HUES6 (cell line): Measurements from ENCODE around the gene FBXW8.

ENCODE experiments used
- H3K27ac ChIP-seq: 2 replicates; pipeline ENCODE4 v1.7.0; 2013; ENCODE audit warnings: low read depth, mild to moderate bottlenecking, low read length, inconsistent platforms
- H3K27me3 ChIP-seq: 2 replicates; pipeline ENCODE4 v1.6.1; 2013; ENCODE audit warnings: low read length; ENCODE audit not compliant: control insufficient read depth, insufficient read depth
- H3K36me3 ChIP-seq: 2 replicates; pipeline ENCODE4 v1.6.1; 2013; ENCODE audit warnings: low read length; ENCODE audit not compliant: control insufficient read depth, insufficient read depth
- H3K4me1 ChIP-seq: 2 replicates; pipeline ENCODE4 v1.6.1; 2013; ENCODE audit warnings: low read length; ENCODE audit not compliant: control insufficient read depth, insufficient read depth
- H3K4me3 ChIP-seq: 2 replicates; pipeline ENCODE4 v1.5.1; 2013; ENCODE audit warnings: low read depth, low read length
- H3K9ac ChIP-seq: one replicate; pipeline ENCODE4 v1.6.1; 2013; ENCODE audit warnings: mild to moderate bottlenecking, low read length
- H3K9me3 ChIP-seq: 2 replicates; pipeline ENCODE4 v1.6.1; 2013; ENCODE audit warnings: low read depth, low read length; ENCODE audit not compliant: control insufficient read depth, insufficient read depth

The FBXW8 gene

GRCh38 chr12:116926283-116927243, 15.8 kb downstream of the FBXW8 start:
- Histone ChIP-seq H3K4me3 (no peak overlapping the region), H3K9me3 (no peaks in the 10 kb centered on the region), H3K4me1 (peaks cover 8% of the 10 kb centered on the region; the same call in 1 of the 2 replicates), H3K27ac (no peak overlapping the region), H3K36me3 (0 out of 2 replicates have a peak, but pooled peaks cover 7% of the 10 kb centered on the region), H3K27me3 (no peaks in the 10 kb centered on the region), H3K9ac (no peak overlapping the region)

- Histone ChIP-seq H3K36me3 (0 out of 2 replicates have a peak, but pooled peaks cover 7% of the 10 kb centered on the region), H3K9me3 (no peaks in the 10 kb centered on the region), H3K27me3 (no peaks in the 10 kb centered on the region), H3K27ac (no peak overlapping the region), H3K4me3 (no peak overlapping the region), H3K9ac (no peak overlapping the region), H3K4me1 (peaks cover 8% of the 10 kb centered on the region; the same call in 1 of the 2 replicates)
Observed at GRCh38 chr12:116927244-116927940, 16.6 kb downstream of the FBXW8 start.

- H3K4me3 ChIP-seq: no peak overlapping the region
Observed at GRCh38 chr12:116928504-116928903, 17.8 kb downstream of the FBXW8 start.

GRCh38 chr12:116929885-116930284, 19.1 kb downstream of the FBXW8 start:
- Histone ChIP-seq H3K4me1 (peaks cover 2% of the 10 kb centered on the region; the same call in 1 of the 2 replicates), H3K9me3 (no peaks in the 10 kb centered on the region), H3K36me3 (0 out of 2 replicates have a peak, but pooled peaks cover 9% of the 10 kb centered on the region), H3K27ac (no peak overlapping the region), H3K27me3 (no peaks in the 10 kb centered on the region), H3K4me3 (no peak overlapping the region), H3K9ac (no peak overlapping the region)

More at GRCh38 chr12:116928504-116928903, 17.8 kb downstream of the FBXW8 start:
- H3K27ac ChIP-seq: no peak overlapping the region
- H3K27me3 ChIP-seq: no peaks in the 10 kb centered on the region
- H3K4me1 ChIP-seq: peaks cover 8% of the 10 kb centered on the region; the same call in 1 of the 2 replicates
- no peaks in the 10 kb centered on the region for H3K9me3 ChIP-seq
- H3K9ac ChIP-seq: no peak overlapping the region
- 0 out of 2 replicates have a peak, but pooled peaks cover 7% of the 10 kb centered on the region for H3K36me3 ChIP-seq

GRCh38 chr12:116931665-116932064, 20.9 kb downstream of the FBXW8 start:
- no peaks in the 10 kb centered on the region; the same call in 1 of the 2 replicates for H3K4me1 ChIP-seq
- no peak overlapping the region for H3K9ac ChIP-seq
- no peaks in the 10 kb centered on the region for H3K27me3 ChIP-seq
- no peak overlapping the region for H3K4me3 ChIP-seq
- no peak overlapping the region for H3K27ac ChIP-seq
- peaks cover 3% of the 10 kb centered on the region; the same call in 1 of the 2 replicates for H3K9me3 ChIP-seq
- H3K36me3 ChIP-seq: peaks cover 15% of the 10 kb centered on the region; the same call in 1 of the 2 replicates

GRCh38 chr12:116933091-116933490, 22.3 kb downstream of the FBXW8 start:
- no peak overlapping the region for H3K9ac ChIP-seq
- peaks cover 3% of the 10 kb centered on the region; the same call in 1 of the 2 replicates for H3K9me3 ChIP-seq
- H3K4me1 ChIP-seq: no peaks in the 10 kb centered on the region
- no peak overlapping the region for H3K4me3 ChIP-seq
- H3K36me3 ChIP-seq: peaks cover 16% of the 10 kb centered on the region; the same call in 1 of the 2 replicates
- H3K27me3 ChIP-seq: no peaks in the 10 kb centered on the region
- no peak overlapping the region for H3K27ac ChIP-seq

GRCh38 chr12:116933512-116934246, 22.9 kb downstream of the FBXW8 start:
- H3K9ac ChIP-seq: no peak overlapping the region

GRCh38 chr12:116934908-116935705, 24.4 kb downstream of the FBXW8 start:
- no peak overlapping the region for H3K4me3 ChIP-seq
- H3K27ac ChIP-seq: no peak overlapping the region
- H3K9ac ChIP-seq: no peak overlapping the region
- no peaks in the 10 kb centered on the region for H3K27me3 ChIP-seq
- peaks cover 3% of the 10 kb centered on the region; the same call in 1 of the 2 replicates for H3K9me3 ChIP-seq
- H3K4me1 ChIP-seq: no peaks in the 10 kb centered on the region
- peaks cover 12% of the 10 kb centered on the region; the same call in 1 of the 2 replicates for H3K36me3 ChIP-seq

More at GRCh38 chr12:116933512-116934246, 22.9 kb downstream of the FBXW8 start:
- no peak overlapping the region for H3K27ac ChIP-seq
- peaks cover 12% of the 10 kb centered on the region; the same call in 1 of the 2 replicates for H3K36me3 ChIP-seq
- H3K4me1 ChIP-seq: no peaks in the 10 kb centered on the region
- H3K27me3 ChIP-seq: no peaks in the 10 kb centered on the region
- no peak overlapping the region for H3K4me3 ChIP-seq
- H3K9me3 ChIP-seq: peaks cover 3% of the 10 kb centered on the region; the same call in 1 of the 2 replicates

- Histone ChIP-seq H3K4me1 (no peaks in the 10 kb centered on the region), H3K9me3 (peaks cover 3% of the 10 kb centered on the region; the same call in 1 of the 2 replicates)
Observed at GRCh38 chr12:116937640-116938039, 26.9 kb downstream of the FBXW8 start.

More at GRCh38 chr12:116937640-116938039, 26.9 kb downstream of the FBXW8 start:
- H3K27ac ChIP-seq: no peak overlapping the region
- no peaks in the 10 kb centered on the region for H3K27me3 ChIP-seq
- H3K4me3 ChIP-seq: no peak overlapping the region
- H3K36me3 ChIP-seq: peaks cover 12% of the 10 kb centered on the region; the same call in 1 of the 2 replicates
- no peak overlapping the region for H3K9ac ChIP-seq
